Retina (tissue), 1 donor: ENCODE results near the gene UBL4A.

Source experiments
- DNase-seq: peaks from one replicate; pipeline ENCODE4 v3.0.0-alpha.2; 2016

The UBL4A gene

DNA sequence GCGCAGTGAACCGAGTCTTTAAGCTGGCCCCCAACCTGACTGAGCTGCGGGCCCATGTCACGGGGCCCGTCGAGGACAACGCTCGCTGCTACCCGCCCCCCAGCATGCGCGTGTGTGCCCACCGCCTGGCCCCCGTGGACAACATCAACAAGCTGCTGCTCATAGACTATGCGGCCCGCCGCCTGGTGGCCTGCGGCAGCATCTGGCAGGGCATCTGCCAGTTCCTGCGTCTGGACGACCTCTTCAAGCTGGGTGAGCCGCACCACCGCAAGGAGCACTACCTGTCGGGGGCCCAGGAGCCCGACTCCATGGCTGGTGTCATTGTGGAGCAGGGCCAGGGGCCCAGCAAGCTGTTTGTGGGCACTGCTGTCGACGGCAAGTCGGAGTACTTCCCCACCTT is 26.1 kb downstream of the UBL4A start:
- peak; percentile 20 for DNase-seq

GRCh38 chrX:154459832-154460231 is 26.6 kb downstream of the UBL4A start:
- peak; percentile 40 for DNase-seq

DNA sequence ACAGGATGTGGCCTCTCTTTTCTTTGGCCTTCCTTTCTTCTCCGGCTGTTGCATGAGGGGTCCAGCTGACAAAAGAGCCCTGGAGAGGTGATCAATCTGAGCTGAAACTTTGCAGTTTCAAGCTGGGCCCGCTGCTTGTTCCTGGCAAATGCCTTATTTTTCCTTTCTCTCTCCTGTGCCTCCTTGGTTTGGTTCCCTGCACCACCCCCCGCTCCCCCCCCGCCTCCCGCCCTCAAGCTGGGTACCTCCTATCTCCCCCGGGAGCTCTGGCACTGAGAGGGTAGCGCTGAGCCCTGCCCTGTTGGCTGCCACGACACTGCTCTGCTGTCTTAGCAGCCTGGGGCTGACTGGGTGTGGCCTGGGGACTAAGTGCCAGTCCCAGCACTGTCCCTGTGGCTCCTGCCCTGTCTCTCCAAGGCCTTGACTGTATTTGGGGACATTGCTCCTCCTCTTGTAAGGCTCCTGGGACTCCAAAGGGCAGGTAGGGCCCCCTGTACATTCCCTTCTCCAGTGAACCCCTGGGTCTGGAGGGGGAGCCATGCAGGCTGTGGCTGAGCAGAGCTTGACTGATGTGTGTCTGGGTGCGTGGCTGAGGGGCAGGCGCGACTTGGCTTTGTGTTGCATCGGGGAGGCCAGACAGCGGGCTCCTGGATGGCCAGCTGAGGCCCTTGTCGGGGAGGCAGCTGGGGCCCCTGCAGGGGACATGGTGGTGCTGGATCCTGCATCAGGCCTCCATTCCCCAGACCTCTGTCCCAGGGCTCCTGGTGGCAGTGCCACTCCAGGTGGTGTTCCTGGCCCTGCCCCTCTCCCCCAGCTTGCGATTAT is 27.2 kb downstream of the UBL4A start:
- DNase-seq = no peak

GRCh38 chrX:154458116-154458953 is 28.1 kb downstream of the UBL4A start, which contains the start of gene PLXNA3:
PLXNA3 (plus strand) TSS chrX:154458281; CDS start chrX:154460184, 1,903 bp downstream.
- DNase-seq = peak; percentile 31

- peak; percentile 52 for DNase-seq
Measured at GRCh38 chrX:154457491-154458115, 28.8 kb downstream of the UBL4A start.

DNA sequence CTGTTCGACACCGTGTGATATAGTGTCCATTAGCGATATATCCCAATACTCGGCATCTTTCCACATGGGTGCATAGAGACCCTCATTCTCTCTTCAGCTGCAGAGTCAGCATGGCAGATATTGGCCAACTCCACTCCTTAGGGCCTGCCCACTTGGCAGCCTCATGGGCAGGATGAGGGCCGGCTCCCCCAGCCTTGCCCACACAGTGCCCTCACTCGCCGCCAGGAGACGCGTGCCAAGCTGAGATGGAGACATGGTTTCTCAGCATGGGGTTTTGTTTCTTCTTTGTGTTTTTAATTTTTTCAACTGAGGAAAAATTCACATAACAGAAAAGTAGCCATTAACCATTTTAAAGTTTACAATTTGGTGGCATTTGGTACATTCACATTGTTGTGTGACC is 33.6 kb downstream of the UBL4A start:
- DNase-seq = no peak

DNA sequence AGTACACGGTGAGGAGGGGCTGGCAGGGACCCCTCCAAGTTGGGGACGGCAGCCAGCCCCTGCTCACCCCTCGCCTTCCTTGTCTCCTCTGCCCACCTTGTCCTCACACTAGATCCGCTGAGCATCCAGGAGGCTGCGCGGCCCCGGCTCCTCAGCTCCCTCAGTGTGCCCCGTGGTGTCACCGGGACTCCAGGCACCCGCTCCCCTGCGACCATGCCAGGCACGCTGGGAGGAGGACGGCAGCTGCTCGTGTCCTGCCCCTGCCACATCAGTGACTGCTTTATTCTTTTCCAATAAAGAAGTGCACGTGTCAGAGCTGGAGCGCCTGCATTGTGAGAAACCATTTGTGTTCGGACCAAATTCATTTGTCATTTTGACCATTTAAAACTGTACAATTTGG is 36.1 kb downstream of the UBL4A start:
- DNase-seq = no peak

DNA sequence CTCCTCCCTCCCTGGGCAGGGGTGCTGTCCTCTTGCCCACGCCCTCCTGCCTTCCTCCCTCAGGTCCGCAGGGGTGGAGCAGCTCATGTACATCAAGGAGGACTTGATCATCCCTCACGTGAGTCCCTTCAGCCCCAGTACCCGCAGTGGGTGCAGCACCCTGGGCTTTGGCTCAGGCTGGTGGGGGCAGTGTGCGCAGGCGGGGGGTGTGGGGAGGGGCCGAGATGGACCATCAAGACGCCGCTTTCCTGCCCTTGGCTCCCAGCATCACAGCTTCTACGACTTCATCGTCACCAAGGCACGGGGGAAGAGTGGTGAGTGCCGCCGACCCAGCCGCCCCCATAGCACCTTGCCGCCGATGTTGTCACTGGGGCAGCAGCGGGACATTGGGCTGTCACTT is 36.8 kb downstream of the UBL4A start:
- no peak for DNase-seq

GRCh38 chrX:154448484-154448883 is 37.9 kb downstream of the UBL4A start:
- no peak for DNase-seq

GRCh38 chrX:154446430-154446829 is 40.0 kb downstream of the UBL4A start:
- DNase-seq = no peak

DNA sequence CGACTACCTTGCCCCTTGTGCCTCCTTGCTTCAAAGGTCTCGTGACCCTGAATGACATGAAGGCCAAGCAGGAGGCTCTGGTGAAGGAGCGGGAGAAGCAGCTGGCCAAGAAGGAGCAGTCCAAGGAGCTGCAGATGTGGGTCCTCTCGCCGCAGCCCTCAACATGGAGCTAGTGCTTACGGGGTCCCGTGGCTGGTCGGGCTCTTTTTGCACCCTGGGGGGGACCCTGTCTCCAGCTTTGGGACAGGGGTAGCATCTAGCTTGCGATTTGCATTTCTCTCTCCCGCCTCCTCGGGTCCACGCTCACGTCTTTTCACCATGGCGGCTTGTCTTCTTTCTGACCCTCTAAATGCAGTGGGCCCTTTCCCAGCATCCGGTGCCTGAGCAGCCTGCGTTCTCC is 40.6 kb downstream of the UBL4A start:
- no peak for DNase-seq

- no peak for DNase-seq
Measured at GRCh38 chrX:154444755-154445246, 41.6 kb downstream of the UBL4A start.

- DNase-seq = peak; percentile 57
Measured at GRCh38 chrX:154443992-154444754, 42.2 kb downstream of the UBL4A start, which contains the start of gene FAM50A. FAM50A (plus strand) TSS chrX:154444141; CDS start chrX:154444236, 95 bp downstream.

- DNase-seq = peak; percentile 28
Measured at GRCh38 chrX:154443479-154443910, 42.9 kb downstream of the UBL4A start.

DNA sequence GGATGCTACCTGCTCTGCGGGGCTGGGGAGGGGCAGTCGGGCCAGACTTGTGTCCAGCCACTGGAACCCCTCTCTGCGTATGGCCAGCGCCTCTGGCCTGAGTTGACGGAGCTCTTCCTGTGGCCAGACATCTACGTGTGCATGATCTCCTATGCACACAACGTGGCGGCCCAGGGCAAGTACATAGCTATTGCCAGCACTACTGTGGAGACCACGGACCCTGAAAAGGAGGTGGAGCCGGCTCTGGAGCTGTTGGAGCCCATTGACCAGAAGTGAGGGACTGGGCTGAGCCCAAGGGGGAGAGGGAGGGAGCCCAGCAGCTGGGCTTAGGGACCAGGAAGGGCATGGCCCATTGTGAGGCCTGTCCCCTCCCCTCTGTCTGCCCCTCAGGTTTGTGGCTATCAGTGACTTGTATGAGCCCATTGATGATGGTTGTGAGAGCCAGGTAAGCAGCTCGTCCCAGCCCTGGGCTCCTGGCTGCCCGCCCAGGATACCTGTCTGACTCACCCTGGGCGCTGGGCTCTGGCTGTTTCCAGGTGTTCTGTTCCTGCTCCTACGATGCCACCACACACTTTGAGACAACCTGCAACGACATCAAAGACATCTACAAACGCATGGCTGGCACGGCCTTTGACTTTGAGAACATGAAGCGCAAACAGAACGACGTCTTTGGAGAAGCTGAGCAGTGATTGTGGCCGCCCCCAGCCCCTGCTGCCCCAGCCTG is 44.3 kb downstream of the UBL4A start:
- no peak for DNase-seq

- no peak for DNase-seq
Measured at GRCh38 chrX:154441564-154441963, 44.9 kb downstream of the UBL4A start.

GRCh38 chrX:154440623-154441357 is 45.6 kb downstream of the UBL4A start:
- DNase-seq = no peak

DNA sequence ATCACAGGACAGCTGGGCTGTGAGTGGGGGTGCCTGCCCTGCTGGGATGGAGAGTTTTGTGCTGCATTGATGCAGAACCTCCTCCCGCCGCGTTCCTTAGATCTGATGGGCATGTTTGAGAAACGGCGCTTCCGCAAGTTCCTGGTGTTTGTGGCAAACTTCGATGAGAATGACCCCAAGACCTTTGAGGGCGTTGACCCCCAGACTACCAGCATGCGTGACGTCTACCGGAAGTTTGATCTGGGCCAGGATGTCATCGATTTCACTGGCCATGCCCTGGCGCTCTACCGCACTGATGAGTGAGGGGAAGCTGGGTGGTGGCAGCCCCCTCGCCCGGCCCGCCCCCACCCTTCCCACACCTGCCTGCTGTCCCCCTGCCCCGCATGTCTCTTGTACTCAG is 46.6 kb downstream of the UBL4A start:
- no peak for DNase-seq

GRCh38 chrX:154437971-154438893 is 48.2 kb downstream of the UBL4A start:
- no peak for DNase-seq
